ENCODE results near the gene ADARB2.

The ADARB2 gene

DNA sequence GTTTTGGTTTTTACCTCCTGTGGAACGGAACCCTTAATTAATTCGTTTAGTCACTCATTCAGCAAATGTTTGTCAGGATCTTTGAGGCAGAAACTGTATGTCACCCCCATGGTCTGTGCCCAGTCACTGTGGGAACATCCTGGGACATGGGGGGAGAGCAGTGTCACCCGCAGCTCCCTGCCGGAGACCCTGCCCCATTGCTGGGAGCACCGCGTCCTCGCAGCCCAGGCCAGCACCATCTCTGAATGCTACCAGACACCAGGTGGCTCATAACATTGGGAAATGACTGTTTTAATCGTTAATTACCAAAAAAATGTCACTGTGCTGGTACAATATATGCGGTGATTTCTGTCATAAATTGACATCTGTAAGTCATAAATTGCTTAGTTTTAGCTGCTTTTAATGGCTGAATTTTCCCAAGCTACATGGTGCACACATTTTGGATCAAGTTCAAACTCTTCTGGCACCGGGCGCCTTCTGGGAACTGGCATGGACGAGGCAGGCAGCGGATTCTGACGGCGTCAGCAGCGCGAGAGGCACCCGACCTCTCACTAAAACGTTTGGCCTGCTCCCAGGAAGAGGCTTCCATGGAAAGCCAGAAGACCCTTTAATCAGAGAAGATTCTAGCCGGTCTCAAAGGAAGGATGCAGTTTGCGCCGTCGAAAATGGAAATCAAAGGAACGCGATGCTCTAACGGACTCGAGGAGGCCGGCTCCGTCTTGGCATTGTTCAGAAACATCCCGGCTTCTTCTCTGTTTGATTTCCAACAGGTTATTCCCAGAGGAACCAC is 184.2 kb downstream of the ADARB2 start:
- Mint-ChIP-seq H3K4me1 (ENCODE audit: low read depth) (no peaks in the 10 kb centered on the region), H3K27me3 (no peaks in the 10 kb centered on the region), H3K36me3 (ENCODE audit: low read depth) (no peaks in the 10 kb centered on the region), H3K27ac (no peak overlapping the region), H3K4me3 (no peak overlapping the region), H3K9me3 (no peaks in the 10 kb centered on the region)

DNA sequence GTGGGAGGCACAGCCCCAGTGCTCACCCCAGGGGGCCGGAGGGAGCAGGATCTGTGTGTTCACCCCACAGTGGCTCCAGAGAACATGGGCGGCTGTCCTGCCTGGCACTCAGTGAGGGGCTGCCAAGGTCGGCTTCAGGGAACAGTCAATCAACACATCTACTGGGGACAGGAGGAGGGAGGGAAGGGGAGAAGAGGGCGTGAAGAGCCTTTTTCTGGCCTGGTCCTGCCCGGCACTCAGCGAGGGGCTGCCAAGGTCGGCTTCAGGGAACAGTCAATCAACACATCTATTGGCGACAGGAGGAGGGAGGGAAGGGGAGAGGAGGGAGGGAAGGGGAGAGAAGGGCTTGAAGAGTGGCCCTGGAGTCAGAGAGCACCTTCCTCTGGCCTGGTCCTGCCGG is 184.9 kb downstream of the ADARB2 start:
- Mint-ChIP-seq H3K4me3 (no peak overlapping the region), H3K9me3 (no peaks in the 10 kb centered on the region), H3K36me3 (ENCODE audit: low read depth) (no peaks in the 10 kb centered on the region), H3K4me1 (ENCODE audit: low read depth) (no peaks in the 10 kb centered on the region), H3K27ac (no peak overlapping the region), H3K27me3 (no peaks in the 10 kb centered on the region)

DNA sequence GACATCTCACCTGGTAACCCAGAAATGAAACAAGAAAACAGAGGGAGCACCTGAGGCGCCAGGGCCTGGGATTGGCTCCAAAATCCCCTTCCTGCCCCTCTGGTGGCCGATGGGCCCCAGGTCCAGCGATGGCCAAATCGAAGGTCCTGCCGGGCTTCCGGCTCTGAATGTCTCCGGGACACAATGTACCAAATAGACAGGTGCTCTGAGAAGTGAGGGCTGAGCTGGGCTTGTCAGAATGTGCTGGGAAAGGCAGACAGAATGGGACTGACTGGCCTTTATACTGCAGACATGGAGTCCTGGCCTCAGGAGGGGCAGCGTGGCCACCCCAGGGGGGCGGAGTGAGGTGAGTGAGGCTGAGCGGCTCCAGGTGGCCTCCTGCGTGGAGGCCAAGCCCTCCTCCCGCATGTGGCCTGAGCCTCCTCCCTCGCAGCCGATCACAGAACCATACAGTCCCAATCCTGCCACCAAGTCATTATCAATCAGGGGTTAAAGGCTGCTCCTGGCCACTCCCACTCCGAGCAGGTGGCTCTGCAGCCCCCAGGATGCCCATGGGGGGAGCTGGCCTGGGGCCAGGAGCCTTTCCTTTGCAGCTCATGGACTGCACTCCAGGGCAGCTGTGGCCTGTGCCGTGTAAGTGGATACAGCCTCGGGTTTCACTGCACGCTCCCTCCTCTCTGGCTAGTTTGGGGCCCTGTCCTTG is 185.5 kb downstream of the ADARB2 start:
- H3K4me3 Mint-ChIP-seq, result no peak overlapping the region

DNA sequence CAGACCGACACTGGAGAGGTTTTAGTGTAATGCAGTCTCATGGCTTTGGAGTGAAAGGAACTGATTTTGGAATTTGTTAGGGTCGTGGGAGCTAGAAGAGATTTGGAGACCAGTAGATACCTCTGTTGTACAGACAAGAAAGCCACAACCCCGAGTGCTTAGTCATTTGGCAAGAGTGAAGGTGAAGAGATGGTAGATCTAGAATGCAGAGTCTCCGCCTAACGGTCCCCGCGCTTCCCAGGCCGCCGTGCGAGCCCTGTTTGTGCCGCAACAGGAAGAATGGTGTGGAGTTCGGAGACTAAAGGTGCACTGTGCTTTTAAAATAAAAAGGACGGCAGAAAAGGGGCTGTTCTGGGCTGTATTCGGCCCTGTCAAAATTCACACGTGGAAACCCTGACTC is 186.7 kb downstream of the ADARB2 start:
- Mint-ChIP-seq H3K4me3 (no peak overlapping the region), H3K4me1 (ENCODE audit: low read depth) (no peaks in the 10 kb centered on the region), H3K27ac (no peak overlapping the region), H3K27me3 (no peaks in the 10 kb centered on the region), H3K36me3 (ENCODE audit: low read depth) (no peaks in the 10 kb centered on the region), H3K9me3 (no peaks in the 10 kb centered on the region)

More for the DNA sequence above, 185.5 kb downstream of the ADARB2 start:
- H3K27ac Mint-ChIP-seq, result no peak overlapping the region
- H3K4me1 Mint-ChIP-seq (ENCODE audit: low read depth), result no peaks in the 10 kb centered on the region
- no peaks in the 10 kb centered on the region for H3K27me3 Mint-ChIP-seq
- no peaks in the 10 kb centered on the region for H3K9me3 Mint-ChIP-seq
- H3K36me3 Mint-ChIP-seq (ENCODE audit: low read depth), result no peaks in the 10 kb centered on the region

DNA sequence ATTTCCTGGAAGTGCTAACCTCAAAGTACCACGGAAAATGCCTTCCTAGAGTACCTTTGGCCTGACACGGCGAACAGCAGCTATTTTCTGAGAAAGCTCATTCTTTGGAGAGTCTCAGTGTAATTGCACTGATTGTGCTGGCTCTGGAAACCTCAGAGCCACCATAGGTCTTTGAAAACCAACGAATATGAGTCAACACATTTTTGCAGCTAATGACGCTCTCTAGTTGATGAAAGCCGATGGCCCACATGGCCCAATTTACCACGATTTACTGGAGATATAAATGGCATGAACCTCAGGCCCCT is 187.1 kb downstream of the ADARB2 start:
- no peaks in the 10 kb centered on the region for H3K4me1 Mint-ChIP-seq (ENCODE audit: low read depth)
- H3K4me3 Mint-ChIP-seq, result no peak overlapping the region
- H3K9me3 Mint-ChIP-seq, result no peaks in the 10 kb centered on the region
- H3K36me3 Mint-ChIP-seq (ENCODE audit: low read depth), result no peaks in the 10 kb centered on the region
- H3K27me3 Mint-ChIP-seq, result no peaks in the 10 kb centered on the region
- H3K27ac Mint-ChIP-seq, result no peak overlapping the region

DNA sequence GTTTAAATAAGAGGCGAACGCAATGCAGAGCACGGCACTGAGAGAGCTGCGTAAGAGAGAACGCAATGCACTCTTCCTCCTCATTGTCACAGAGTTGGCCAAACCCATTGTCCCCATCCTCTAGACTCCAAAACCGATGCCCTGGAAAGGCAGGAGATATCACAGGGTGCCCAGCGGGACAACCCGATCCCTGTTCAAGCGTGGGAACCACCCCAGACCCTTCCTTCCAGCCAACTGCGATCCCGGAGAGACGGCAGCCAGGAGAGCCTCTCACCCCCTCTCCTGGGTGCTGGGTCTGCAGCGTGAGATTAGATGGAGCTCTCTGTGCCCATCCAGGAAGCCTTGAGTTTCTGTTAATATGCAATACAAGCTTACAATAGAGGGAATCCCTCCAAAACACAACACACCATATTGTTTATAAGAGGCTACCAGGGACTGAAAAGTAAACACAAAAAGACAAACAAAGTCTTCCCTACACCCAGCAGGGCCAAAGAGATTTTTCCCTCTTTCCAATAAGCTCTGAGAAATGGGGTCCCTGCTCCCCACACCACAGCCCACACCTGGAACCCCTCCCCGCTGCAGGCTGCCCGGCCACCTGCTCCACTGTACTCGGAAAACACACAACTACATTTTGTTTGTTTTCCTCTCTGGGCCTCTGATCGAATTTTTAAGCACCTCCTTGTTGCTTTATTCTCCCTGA is 187.6 kb downstream of the ADARB2 start:
- no peaks in the 10 kb centered on the region for H3K4me1 Mint-ChIP-seq (ENCODE audit: low read depth)
- H3K27me3 Mint-ChIP-seq, result no peaks in the 10 kb centered on the region
- H3K27ac Mint-ChIP-seq, result no peak overlapping the region
- H3K9me3 Mint-ChIP-seq, result no peaks in the 10 kb centered on the region
- H3K36me3 Mint-ChIP-seq (ENCODE audit: low read depth), result no peaks in the 10 kb centered on the region
- no peak overlapping the region for H3K4me3 Mint-ChIP-seq

DNA sequence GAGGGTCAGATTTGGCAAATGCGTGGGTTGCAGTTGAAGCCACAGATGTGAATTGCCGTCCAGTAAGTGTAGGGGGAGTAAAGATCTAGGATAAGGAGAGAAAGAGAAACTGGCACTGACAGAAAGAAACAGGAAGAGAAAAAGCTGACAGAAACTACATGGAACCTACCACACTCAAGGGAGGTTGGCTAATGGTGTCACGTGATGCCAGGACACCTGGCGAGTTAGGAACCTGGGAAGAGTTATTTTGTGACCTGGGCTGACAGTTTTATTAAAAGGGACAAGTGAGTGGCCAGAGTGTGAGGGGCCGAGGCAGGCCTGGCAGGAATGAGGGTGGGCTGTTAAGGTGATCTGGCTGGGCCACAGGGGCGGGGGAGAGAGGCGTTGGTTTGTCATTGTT is 188.7 kb downstream of the ADARB2 start:
- H3K36me3 Mint-ChIP-seq (ENCODE audit: low read depth), result no peaks in the 10 kb centered on the region
- H3K4me1 Mint-ChIP-seq (ENCODE audit: low read depth), result no peaks in the 10 kb centered on the region
- no peaks in the 10 kb centered on the region for H3K27me3 Mint-ChIP-seq
- no peak overlapping the region for H3K4me3 Mint-ChIP-seq
- no peaks in the 10 kb centered on the region for H3K9me3 Mint-ChIP-seq
- no peak overlapping the region for H3K27ac Mint-ChIP-seq

DNA sequence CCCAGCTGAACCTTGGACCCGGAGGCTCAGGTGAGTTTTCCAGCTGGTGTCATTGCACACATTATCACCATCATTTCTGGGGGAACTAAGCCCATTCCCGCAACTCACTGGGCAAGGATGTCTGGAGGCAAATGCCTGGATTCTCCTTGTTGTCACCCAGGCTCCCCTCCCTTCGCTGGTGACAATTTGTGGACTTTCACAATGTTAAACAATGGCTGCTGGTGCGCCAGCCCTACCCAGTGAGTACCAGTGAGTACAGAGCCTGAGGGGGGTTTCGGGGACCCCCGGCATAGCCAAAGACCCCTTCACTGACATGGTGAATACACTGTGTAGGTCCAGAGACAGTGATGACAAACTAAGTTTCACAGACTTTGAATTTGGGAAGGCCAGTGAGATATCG is 189.2 kb downstream of the ADARB2 start:
- H3K27me3 Mint-ChIP-seq, result no peaks in the 10 kb centered on the region
- H3K4me3 Mint-ChIP-seq, result no peak overlapping the region
- no peak overlapping the region for H3K27ac Mint-ChIP-seq
- H3K4me1 Mint-ChIP-seq (ENCODE audit: low read depth), result no peaks in the 10 kb centered on the region
- no peaks in the 10 kb centered on the region for H3K9me3 Mint-ChIP-seq
- H3K36me3 Mint-ChIP-seq (ENCODE audit: low read depth), result no peaks in the 10 kb centered on the region

DNA sequence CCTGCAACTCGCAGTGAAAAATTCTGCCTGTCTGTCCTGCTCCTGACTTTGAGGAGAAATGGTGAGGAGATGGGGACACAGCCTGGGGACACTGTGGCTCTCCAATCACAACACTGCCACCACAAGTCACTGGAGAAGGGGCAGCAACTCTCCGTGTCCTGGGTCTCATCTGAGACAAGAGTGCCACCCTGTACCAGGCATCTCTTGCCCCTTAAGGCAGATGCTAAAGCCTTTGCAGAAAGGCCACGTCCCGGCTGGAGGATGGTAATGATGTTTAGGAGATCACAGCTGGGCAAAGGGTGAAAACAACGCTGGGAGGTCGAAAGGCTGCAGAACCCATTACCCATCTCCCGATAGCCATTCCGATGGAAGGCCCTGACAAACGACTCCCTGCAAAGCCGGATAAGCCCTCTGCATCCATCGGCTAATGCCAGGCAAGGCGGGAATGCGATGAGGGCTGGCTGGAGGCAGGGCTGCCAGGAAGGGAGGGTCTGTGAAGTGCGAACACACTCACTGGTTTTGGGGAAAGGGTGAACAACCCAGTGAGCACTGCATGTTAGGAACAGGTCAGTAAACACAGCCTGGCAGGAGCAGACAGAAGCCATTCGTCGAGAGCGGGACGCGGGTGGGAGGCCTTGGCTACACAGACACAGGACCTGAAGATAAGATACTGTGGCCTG is 190.8 kb downstream of the ADARB2 start:
- Mint-ChIP-seq H3K4me1 (ENCODE audit: low read depth) (no peaks in the 10 kb centered on the region), H3K36me3 (ENCODE audit: low read depth) (no peaks in the 10 kb centered on the region), H3K9me3 (no peaks in the 10 kb centered on the region), H3K4me3 (no peak overlapping the region), H3K27me3 (no peaks in the 10 kb centered on the region), H3K27ac (no peak overlapping the region)

DNA sequence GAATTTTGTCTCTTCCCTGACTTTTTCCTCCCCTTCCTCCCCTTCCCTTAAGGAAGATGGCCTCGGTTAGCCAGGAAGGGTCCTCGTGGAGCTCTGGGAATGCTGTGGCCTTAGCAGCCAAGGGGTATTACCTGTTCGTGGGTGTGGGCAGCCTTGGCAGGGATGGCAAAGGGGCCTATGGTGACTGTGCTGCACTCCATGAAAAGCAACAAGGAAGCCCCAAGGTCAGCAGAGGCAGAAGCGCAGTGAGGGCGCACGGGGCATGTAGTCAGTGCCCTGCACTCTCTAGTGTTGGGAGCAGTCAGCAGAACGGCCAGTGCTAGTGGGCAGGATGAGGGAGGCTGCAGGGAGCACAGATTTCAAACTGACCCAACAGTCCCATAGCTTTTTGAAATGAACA is 191.8 kb downstream of the ADARB2 start:
- H3K27ac Mint-ChIP-seq, result no peak overlapping the region
- H3K4me1 Mint-ChIP-seq (ENCODE audit: low read depth), result no peaks in the 10 kb centered on the region
- no peak overlapping the region for H3K4me3 Mint-ChIP-seq
- H3K27me3 Mint-ChIP-seq, result no peaks in the 10 kb centered on the region
- no peaks in the 10 kb centered on the region for H3K9me3 Mint-ChIP-seq
- no peaks in the 10 kb centered on the region for H3K36me3 Mint-ChIP-seq (ENCODE audit: low read depth)

DNA sequence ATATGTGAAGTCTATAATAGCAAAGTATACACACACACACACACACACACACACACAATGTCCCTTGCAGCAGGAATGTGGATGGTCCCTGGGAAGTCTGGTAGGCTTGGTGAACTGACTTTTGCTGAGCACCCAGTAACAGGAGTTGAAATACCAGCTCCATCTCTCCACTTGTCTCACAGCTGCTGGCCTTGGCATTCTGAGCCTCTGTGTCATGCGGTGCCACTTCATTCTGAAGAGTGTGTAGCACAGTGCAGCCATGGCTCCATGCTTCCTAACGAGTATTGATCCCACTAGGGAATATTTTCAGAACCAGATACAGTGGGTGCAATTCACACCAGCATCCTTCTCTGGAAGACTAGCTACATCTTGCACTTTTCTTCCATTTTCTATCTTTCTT is 192.4 kb downstream of the ADARB2 start:
- no peak overlapping the region for H3K4me3 Mint-ChIP-seq
- H3K27me3 Mint-ChIP-seq, result no peaks in the 10 kb centered on the region
- H3K4me1 Mint-ChIP-seq (ENCODE audit: low read depth), result no peaks in the 10 kb centered on the region
- H3K9me3 Mint-ChIP-seq, result no peaks in the 10 kb centered on the region
- H3K27ac Mint-ChIP-seq, result no peak overlapping the region
- no peaks in the 10 kb centered on the region for H3K36me3 Mint-ChIP-seq (ENCODE audit: low read depth)

DNA sequence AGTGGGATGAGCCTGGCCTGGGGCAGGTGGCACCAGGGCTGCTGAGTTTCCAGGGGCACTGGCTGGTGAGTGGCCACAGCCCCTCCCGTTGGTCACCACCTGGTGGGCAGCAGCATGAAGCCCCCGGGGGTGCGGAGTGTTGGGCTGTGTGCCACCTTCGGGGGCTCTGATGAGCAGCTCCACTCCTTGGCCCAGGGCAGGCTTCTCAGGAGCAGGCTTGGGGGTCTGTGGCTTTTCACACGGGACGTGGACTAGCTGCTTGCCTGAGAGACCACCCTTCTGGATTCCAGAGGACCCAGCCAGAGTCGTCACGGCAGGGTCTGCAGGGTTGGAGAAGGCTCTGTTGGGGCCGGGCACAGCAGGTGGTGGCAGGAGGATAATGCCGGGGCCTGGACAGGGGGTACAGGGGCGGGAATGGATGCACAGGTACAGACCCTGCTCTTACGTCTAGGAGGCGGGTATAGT is 193.1 kb downstream of the ADARB2 start:
- Mint-ChIP-seq H3K9me3 (no peaks in the 10 kb centered on the region), H3K4me3 (no peak overlapping the region), H3K36me3 (ENCODE audit: low read depth) (no peaks in the 10 kb centered on the region), H3K27me3 (no peaks in the 10 kb centered on the region), H3K27ac (no peak overlapping the region), H3K4me1 (ENCODE audit: low read depth) (no peaks in the 10 kb centered on the region)

DNA sequence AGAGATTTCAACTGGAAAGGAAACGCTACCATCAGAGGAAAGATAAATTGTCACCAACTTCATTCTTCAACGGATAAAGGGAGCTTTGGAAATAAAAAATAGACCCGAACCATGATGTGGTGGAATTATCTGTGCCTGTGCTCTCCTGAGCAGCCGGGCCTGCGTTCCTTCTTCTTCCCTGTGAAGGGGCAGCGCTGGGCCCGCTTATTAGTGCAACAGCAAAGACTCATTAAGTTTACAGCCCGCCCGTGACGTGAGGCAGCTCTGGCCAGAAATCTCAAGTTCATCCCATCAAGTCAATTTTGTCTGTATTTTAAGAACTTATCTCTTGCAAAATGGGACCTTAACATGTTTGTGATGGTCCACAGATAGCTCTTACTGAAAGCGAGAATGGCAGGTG is 193.7 kb downstream of the ADARB2 start:
- no peaks in the 10 kb centered on the region for H3K36me3 Mint-ChIP-seq (ENCODE audit: low read depth)
- no peaks in the 10 kb centered on the region for H3K27me3 Mint-ChIP-seq
- H3K9me3 Mint-ChIP-seq, result no peaks in the 10 kb centered on the region
- no peaks in the 10 kb centered on the region for H3K4me1 Mint-ChIP-seq (ENCODE audit: low read depth)
- no peak overlapping the region for H3K4me3 Mint-ChIP-seq
- no peak overlapping the region for H3K27ac Mint-ChIP-seq

DNA sequence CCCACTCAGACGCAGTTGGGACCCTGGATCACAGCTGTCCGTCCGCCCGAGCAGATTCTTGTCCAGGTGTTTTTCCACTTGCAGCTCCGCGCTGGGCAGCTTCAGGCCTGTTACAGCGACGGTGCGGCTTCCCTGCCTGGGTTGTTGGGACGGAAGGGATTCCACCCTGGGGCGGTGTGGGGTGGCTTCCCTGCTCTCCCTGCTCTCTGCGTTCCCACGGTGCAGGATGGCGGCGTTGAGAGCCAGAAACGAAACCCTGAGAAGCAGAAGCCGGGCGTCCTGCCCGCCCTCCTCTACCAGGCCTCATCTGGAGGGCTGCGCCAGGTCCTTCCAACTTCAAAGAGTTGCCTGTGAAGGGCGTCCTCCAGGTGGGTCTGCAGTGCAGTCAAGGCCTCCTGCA is 194.4 kb downstream of the ADARB2 start:
- Mint-ChIP-seq H3K36me3 (ENCODE audit: low read depth) (no peaks in the 10 kb centered on the region), H3K9me3 (no peaks in the 10 kb centered on the region), H3K4me3 (no peak overlapping the region), H3K27ac (no peak overlapping the region), H3K4me1 (ENCODE audit: low read depth) (no peaks in the 10 kb centered on the region), H3K27me3 (no peaks in the 10 kb centered on the region)

DNA sequence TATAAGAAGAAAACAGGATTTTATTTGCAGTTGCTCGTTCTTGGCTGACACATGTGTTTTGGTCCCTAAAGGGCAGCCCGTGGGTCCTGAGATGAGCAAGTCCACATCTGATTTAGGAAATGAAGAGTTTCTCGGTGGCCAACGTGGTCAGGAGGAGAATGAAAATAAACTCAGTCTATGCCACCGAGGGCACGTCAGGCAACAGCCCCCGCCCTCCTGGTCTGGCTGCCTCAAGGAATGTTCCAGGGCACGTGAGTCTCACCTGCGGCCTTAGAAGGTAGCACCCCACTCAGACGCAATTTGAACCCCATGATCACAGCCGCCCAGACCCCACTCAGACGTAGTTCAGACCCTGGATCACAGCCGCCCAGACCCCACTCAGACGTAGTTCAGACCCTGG is 197.2 kb downstream of the ADARB2 start:
- H3K27me3 Mint-ChIP-seq, result no peaks in the 10 kb centered on the region
- no peaks in the 10 kb centered on the region for H3K36me3 Mint-ChIP-seq (ENCODE audit: low read depth)
- no peak overlapping the region for H3K27ac Mint-ChIP-seq
- H3K4me3 Mint-ChIP-seq, result no peak overlapping the region
- H3K9me3 Mint-ChIP-seq, result no peaks in the 10 kb centered on the region
- no peaks in the 10 kb centered on the region for H3K4me1 Mint-ChIP-seq (ENCODE audit: low read depth)
